Activated CD4-positive, alpha-beta T cell treated with anti-CD3 and anti-CD28 coated beads, Interleukin-10, Interleukin-2, amounts not matched to agents 100 ng/mL and 50 ng/mL, durations not matched to agents 16 hours and 8 hours (primary cell): ENCODE measurements around the gene SNAPC2.
A peak's percentile ranks its signal among the peaks of the same experiment; 100 is the strongest.
"Not testable (repeated sequence)": the region's sequence is repeated elsewhere in the genome, so short reads cannot be mapped to it uniquely, and the experiment has no call there.

ENCODE experiments used
- DNase-seq: peaks from one replicate; pipeline ENCODE4 v3.0.0-alpha.2; 2020

SNAPC2 gene

GRCh38 chr19:7941895-7942596 is 21.9 kb downstream of the SNAPC2 start:
- DNase-seq: no peak

- no peak for DNase-seq
These were observed 22.9 kb downstream of the SNAPC2 start for GRCh38 chr19:7942981-7943443.

GRCh38 chr19:7943444-7944176 is 23.5 kb downstream of the SNAPC2 start, which contains the start of gene TIMM44:
Gene TIMM44, minus strand, starts transcription at chr19:7943666. Its CDS starts 15 bp downstream, at chr19:7943651.
- DNase-seq: peak; percentile 100

GRCh38 chr19:7944177-7944761 is 24.1 kb downstream of the SNAPC2 start:
- peak; percentile 90 for DNase-seq

GRCh38 chr19:7947939-7948338 is 27.8 kb downstream of the SNAPC2 start:
- no peak for DNase-seq

- DNase-seq: no peak
These were observed 32.9 kb downstream of the SNAPC2 start for GRCh38 chr19:7953060-7953459.

- DNase-seq: no peak
These were observed 33.4 kb downstream of the SNAPC2 start for GRCh38 chr19:7953576-7953975.

- DNase-seq: no peak
These were observed 35.6 kb downstream of the SNAPC2 start for GRCh38 chr19:7955696-7956095.

GRCh38 chr19:7959211-7959610 is 39.1 kb downstream of the SNAPC2 start:
- DNase-seq: no peak

GRCh38 chr19:7961082-7961481 is 40.9 kb downstream of the SNAPC2 start:
- DNase-seq: not testable (repeated sequence)

GRCh38 chr19:7961920-7962626 is 41.9 kb downstream of the SNAPC2 start:
- DNase-seq: no peak

- DNase-seq: no peak
These were observed 42.6 kb downstream of the SNAPC2 start for GRCh38 chr19:7962644-7963268.

GRCh38 chr19:7963566-7963965 is 43.4 kb downstream of the SNAPC2 start:
- no peak for DNase-seq

- DNase-seq: no peak
These were observed 45.2 kb downstream of the SNAPC2 start for GRCh38 chr19:7965259-7965841.

- no peak for DNase-seq
These were observed 46.0 kb downstream of the SNAPC2 start for GRCh38 chr19:7965921-7966665.

- DNase-seq: no peak
These were observed 48.1 kb downstream of the SNAPC2 start for GRCh38 chr19:7968008-7968795.

GRCh38 chr19:7968796-7969554 is 48.8 kb downstream of the SNAPC2 start:
- DNase-seq: no peak

- no peak for DNase-seq
These were observed 49.4 kb downstream of the SNAPC2 start for GRCh38 chr19:7969555-7969939.

GRCh38 chr19:7970716-7971448 is 50.7 kb downstream of the SNAPC2 start:
- peak; percentile 35 for DNase-seq
